Endothelial cell of umbilical vein (primary cell): Measurements from ENCODE around the gene MASTL. TPM values are rescaled to one million over a fixed set of nuclear protein-coding genes. Genes with fewer than 3 reads are reported as not detected.
"Not testable (repeated sequence)": the region's sequence is repeated elsewhere in the genome, so short reads cannot be mapped to it uniquely, and the experiment has no call there.

ENCODE experiments used
- BruUV-seq: library from RNA; stranded (reverse); fragments of 400-500 nt; replicated peaks from 2 replicates; lab custom pipeline; 2021; lab: Mats Ljungman, UMichigan
- CTCF ChIA-PET: fragments of 300-600, 350-600 bp; sonication (Branson Sonifier 250); formaldehyde crosslinking; loops from one replicate; lab custom pipeline; 2021; ENCODE audit warnings: antibody characterized with exemption, inconsistent platforms; lab: Charles Lee
- POLR2A ChIA-PET: fragments of 300-600, 350-600 bp; sonication (Branson Sonifier 250); formaldehyde crosslinking; loops from one replicate; lab custom pipeline; 2021; ENCODE audit warnings: antibody characterized with exemption, inconsistent platforms; lab: Charles Lee
- DNase-seq: peaks from one replicate; pipeline ENCODE4 v3.0.0-alpha.2; 2011; ENCODE audit warnings: low read depth, low spot score
- FAIRE-seq: peaks from 2 replicates; lab custom pipeline; 2011; peaks lifted over from hg19 to GRCh38; lab: Jason Lieb, UNC
- H2AFZ ChIP-seq: 2 replicates; pipeline ENCODE4 v1.6.0; 2012; ENCODE audit warnings: low read depth, low read length, control low read depth, inconsistent platforms
- H3K27ac ChIP-seq: 2 replicates; pipeline ENCODE4 v1.5.1; 2011; ENCODE audit warnings: low read depth, mild to moderate bottlenecking, control low read depth, low read length, moderate library complexity; ENCODE audit not compliant: insufficient read depth
- H3K27me3 ChIP-seq, 2 experiments: 2 replicates each; pipeline versions ENCODE4 v1.6.0 to v1.6.1; 2011; ENCODE audit warnings: low read length in 2 of 2, mixed read lengths in 1 of 2; ENCODE audit not compliant: control insufficient read depth in 2 of 2, insufficient read depth in 2 of 2
- H3K36me3 ChIP-seq, 2 experiments: 2 replicates in 1 of 2; 3 replicates in 1 of 2; pipeline ENCODE4 v1.5.1; 2011; ENCODE audit warnings: low read length in 2 of 2, mild to moderate bottlenecking in 1 of 2, moderate library complexity in 1 of 2; ENCODE audit not compliant: control insufficient read depth in 2 of 2, insufficient read depth in 2 of 2; ENCODE audit errors: extremely low read depth in 1 of 2
- H3K4me1 ChIP-seq: 3 replicates; pipeline ENCODE4 v1.5.1; 2011; ENCODE audit warnings: mild to moderate bottlenecking, low read length; ENCODE audit not compliant: control insufficient read depth, insufficient read depth; ENCODE audit errors: extremely low read depth
- H3K4me2 ChIP-seq: 2 replicates; pipeline ENCODE4 v1.6.1; 2011; ENCODE audit warnings: low read length, control low read depth, mixed read lengths; ENCODE audit not compliant: insufficient read depth
- H3K4me3 ChIP-seq, 3 experiments: fragments of 200-600 bp in 1 of 3; sonication (generic), shearing (Covaris generic) in 1 of 3; replicated peaks in 1 of 3; 2 replicates each; pipeline ENCODE4 v1.5.1; 2011 to 2016; ENCODE audit warnings: control low read depth in 3 of 3, low read length in 3 of 3, mild to moderate bottlenecking in 2 of 3, inconsistent platforms in 1 of 3, low read depth in 1 of 3, moderate library complexity in 1 of 3; ENCODE audit not compliant: insufficient read depth in 1 of 3
- H3K79me2 ChIP-seq: 2 replicates; pipeline ENCODE4 v1.6.0; 2012; ENCODE audit warnings: low read length, inconsistent platforms; ENCODE audit not compliant: control insufficient read depth, insufficient read depth
- H3K9ac ChIP-seq: replicated peaks from 2 replicates; pipeline ENCODE3; 2011; ENCODE audit warnings: low read length, control low read depth; ENCODE audit not compliant: insufficient read depth; ENCODE audit errors: extremely low read depth
- H3K9me1 ChIP-seq: replicated peaks from 3 replicates; pipeline ENCODE4 v1.6.0; 2011; ENCODE audit warnings: mild to moderate bottlenecking, low read length; ENCODE audit not compliant: control insufficient read depth, insufficient read depth; ENCODE audit errors: extremely low read depth
- H3K9me3 ChIP-seq: replicated peaks from 2 replicates; pipeline ENCODE4 v1.5.1; 2012; ENCODE audit warnings: low read length, inconsistent platforms; ENCODE audit not compliant: control insufficient read depth, insufficient read depth
- H4K20me1 ChIP-seq: replicated peaks from 2 replicates; pipeline ENCODE3; 2011; ENCODE audit warnings: mild to moderate bottlenecking, low read length; ENCODE audit not compliant: control insufficient read depth, insufficient read depth; ENCODE audit errors: extremely low read depth
- EZH2 ChIP-seq: IDR thresholded peaks from 2 replicates; pipeline ENCODE4 v1.6.1; 2012; ENCODE audit warnings: borderline replicate concordance, low read depth, mild to moderate bottlenecking, moderate library complexity, low read length, inconsistent platforms; ENCODE audit not compliant: severe bottlenecking
- FOS ChIP-seq: IDR thresholded peaks from 2 replicates; pipeline ENCODE4 v1.6.1; 2011; ENCODE audit warnings: mild to moderate bottlenecking, low read length, moderate library complexity, borderline replicate concordance; ENCODE audit not compliant: insufficient read depth
- JUN ChIP-seq: IDR thresholded peaks from 2 replicates; pipeline ENCODE4 v1.6.1; 2011; ENCODE audit warnings: borderline replicate concordance, low read depth; ENCODE audit not compliant: insufficient read length, insufficient read depth
- MYC ChIP-seq: IDR thresholded peaks from one replicate; pipeline ENCODE4 v1.6.1; 2011; ENCODE audit warnings: mild to moderate bottlenecking, low read depth, low read length
- POLR2A ChIP-seq: IDR thresholded peaks from 2 replicates; pipeline ENCODE4 v1.6.1; 2012; ENCODE audit warnings: low read depth, mild to moderate bottlenecking, control low read depth, low read length
- POLR2AphosphoS5 ChIP-seq: IDR thresholded peaks from 2 replicates; pipeline ENCODE4 v1.6.1; 2012; ENCODE audit warnings: low read depth, mild to moderate bottlenecking, control low read depth, low read length, moderate library complexity; ENCODE audit not compliant: insufficient read depth
- dilution Hi-C: fragments of 300-500 bp; cut with MboI; formaldehyde crosslinking; loops from one replicate; pipeline ENCODE4 v1.15.0; 2019; ENCODE audit warnings: low sequenced_read_pairs; ENCODE audit not compliant: extremely low pct_ligation_motif_present
- intact Hi-C: fragments of 100-400 bp; cut with micrococcal nuclease; formaldehyde crosslinking; loops from one replicate; pipeline ENCODE4 v1.10.0; 2022
- polyA plus RNA-seq, 4 experiments: library from polyadenylated mRNA; depleted of rRNA in 3 of 4; stranded (reverse) in 3 of 4; unstranded in 1 of 4; fragments of >200 nt; gene quantifications; 2 replicates each; pipeline versions ENCODE4 v1.2.1 to v1.2.3, GENCODE V29; 2011 to 2012; ENCODE audit warnings: missing spikeins in 1 of 4
- total RNA-seq: library from RNA; stranded (reverse); gene quantifications from 2 replicates; pipeline ENCODE4 v1.2.3, GENCODE V29; 2021
- TF ChIP-seq, protein P1 (sequence below), 2 donors: IDR thresholded peaks; 1 replicate in 1 of 2; 2 replicates in 1 of 2; pipeline ENCODE4 v1.5.1; 2011; ENCODE audit warnings: low read length in 2 of 2, mild to moderate bottlenecking in 2 of 2, moderate library complexity in 2 of 2, control low read depth in 1 of 2, inconsistent platforms in 1 of 2, low read depth in 1 of 2; ENCODE audit not compliant: insufficient read depth in 1 of 2; ENCODE audit errors: extremely low read depth in 1 of 2
- TF ChIP-seq, protein P2 (sequence below): IDR thresholded peaks from 2 replicates; pipeline ENCODE4 v1.6.1; 2011; ENCODE audit not compliant: insufficient read depth, insufficient read length

The MASTL gene
- total and polyA plus RNA-seq, 2 donors (not counting 3 experiments of a cell fraction or from before 2014, with no cell fraction given) = 5.4 to 17.8 TPM

DNA sequence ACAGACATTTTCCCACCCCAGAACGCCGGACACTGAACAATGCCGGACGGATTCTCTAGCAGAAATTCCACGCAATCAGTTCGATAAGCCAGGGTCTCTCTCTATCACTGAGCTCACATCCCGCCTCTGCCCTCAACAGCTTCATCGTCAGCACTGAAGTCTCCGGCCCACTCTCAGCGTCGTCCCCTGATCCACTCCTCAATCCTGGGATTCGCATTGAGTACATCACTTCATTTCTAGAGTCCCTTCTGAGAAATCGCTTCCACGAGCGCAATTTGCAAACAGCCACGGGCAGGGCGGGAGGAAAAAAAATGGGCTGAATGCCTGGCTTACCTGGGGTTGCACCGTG is 1.3 kb upstream of the MASTL start:
- dilution Hi-C loops (no loop called here), intact Hi-C loops (loop anchor here (1.0 kb wide), 1 partner anchor 54 kb away; the partner anchor contains the start of gene ANKRD26)
- no peaks in the 10 kb centered on the region for H3K36me3 ChIP-seq
- H3K9me1 ChIP-seq = no peaks in the 10 kb centered on the region
- BruUV-seq = TSS peak; percentile 43
- H3K79me2 ChIP-seq = peaks cover 78% of the 10 kb centered on the region
- CTCF ChIA-PET = interaction anchor here (0.9 to 2.0 kb wide), 6 partner anchors 32 to 89 kb away, joined by 3 to 9 read pairs (median 4); no protein-coding TSS in a partner anchor
- TF ChIP-seq, protein P1, sequence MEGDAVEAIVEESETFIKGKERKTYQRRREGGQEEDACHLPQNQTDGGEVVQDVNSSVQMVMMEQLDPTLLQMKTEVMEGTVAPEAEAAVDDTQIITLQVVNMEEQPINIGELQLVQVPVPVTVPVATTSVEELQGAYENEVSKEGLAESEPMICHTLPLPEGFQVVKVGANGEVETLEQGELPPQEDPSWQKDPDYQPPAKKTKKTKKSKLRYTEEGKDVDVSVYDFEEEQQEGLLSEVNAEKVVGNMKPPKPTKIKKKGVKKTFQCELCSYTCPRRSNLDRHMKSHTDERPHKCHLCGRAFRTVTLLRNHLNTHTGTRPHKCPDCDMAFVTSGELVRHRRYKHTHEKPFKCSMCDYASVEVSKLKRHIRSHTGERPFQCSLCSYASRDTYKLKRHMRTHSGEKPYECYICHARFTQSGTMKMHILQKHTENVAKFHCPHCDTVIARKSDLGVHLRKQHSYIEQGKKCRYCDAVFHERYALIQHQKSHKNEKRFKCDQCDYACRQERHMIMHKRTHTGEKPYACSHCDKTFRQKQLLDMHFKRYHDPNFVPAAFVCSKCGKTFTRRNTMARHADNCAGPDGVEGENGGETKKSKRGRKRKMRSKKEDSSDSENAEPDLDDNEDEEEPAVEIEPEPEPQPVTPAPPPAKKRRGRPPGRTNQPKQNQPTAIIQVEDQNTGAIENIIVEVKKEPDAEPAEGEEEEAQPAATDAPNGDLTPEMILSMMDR (IDR thresholded peaks at IDR 0.05; ENCODE audit: extremely low read depth in 1 of 2, insufficient read depth in 1 of 2, low read depth in 1 of 2, low read length in 2 of 2) = no peak
- TF ChIP-seq JUN = no peak
- TF ChIP-seq FOS = no peak
- TF ChIP-seq POLR2A = no peak
- TF ChIP-seq MYC = no peak
- TF ChIP-seq, protein P2, sequence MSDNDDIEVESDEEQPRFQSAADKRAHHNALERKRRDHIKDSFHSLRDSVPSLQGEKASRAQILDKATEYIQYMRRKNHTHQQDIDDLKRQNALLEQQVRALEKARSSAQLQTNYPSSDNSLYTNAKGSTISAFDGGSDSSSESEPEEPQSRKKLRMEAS = no peak
- no peak for TF ChIP-seq EZH2
- no peak for TF ChIP-seq POLR2AphosphoS5
- H2AFZ ChIP-seq = peak overlapping the region; percentile 61
- H3K9me3 ChIP-seq = no peaks in the 10 kb centered on the region
- peak overlapping the region; percentile 98 for H3K9ac ChIP-seq
- H3K4me1 ChIP-seq = peaks cover 13% of the 10 kb centered on the region
- no peaks in the 10 kb centered on the region for H3K27me3 ChIP-seq
- POLR2A ChIA-PET = interaction anchor here (0.5 to 1.4 kb wide), 5 partner anchors 18 to 1754 kb away, joined by 4 to 6 read pairs (median 5); no protein-coding TSS in a partner anchor
- peaks cover 2% of the 10 kb centered on the region for H4K20me1 ChIP-seq
- DNase-seq (no peak), FAIRE-seq (no peak)
- peak overlapping the region; percentile 92 for H3K27ac ChIP-seq
- peak overlapping the region; percentile 66 to 84 (median 74) for H3K4me3 ChIP-seq
- H3K4me2 ChIP-seq = peak overlapping the region; percentile 87

DNA sequence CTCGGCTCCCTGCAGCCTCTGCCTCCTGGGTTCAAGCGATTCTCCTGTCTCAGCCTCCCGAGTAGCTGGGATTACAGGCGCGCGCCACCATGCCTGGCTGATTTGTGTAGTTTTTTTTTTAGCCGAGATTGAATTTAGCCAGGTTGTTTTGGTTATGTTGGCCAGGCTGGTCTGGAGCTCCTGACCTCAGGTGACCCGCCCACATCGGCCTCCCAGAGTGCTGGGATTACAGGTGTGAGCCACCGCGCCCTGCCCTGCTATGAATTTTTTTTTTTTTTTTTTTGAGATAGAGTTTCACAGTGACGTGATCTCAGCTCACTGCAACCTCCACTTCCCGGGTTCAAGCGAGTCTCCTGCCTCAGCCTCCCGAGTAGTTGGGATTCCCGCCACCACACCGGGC is 1.4 kb downstream of the MASTL start:
- H3K9me1 ChIP-seq, H3K36me3 ChIP-seq, H4K20me1 ChIP-seq, H3K9me3 ChIP-seq, DNase-seq, H2AFZ ChIP-seq, dilution Hi-C loops, H3K27me3 ChIP-seq, BruUV-seq, FAIRE-seq: not testable (repeated sequence)
- POLR2A ChIA-PET = interaction anchor here (0.7 kb wide), 1 partner anchor 13 kb away, joined by 4 read pairs; no protein-coding TSS in a partner anchor
- CTCF ChIA-PET = interaction anchor here (1.9 kb wide), 1 partner anchor 67 kb away, joined by 9 read pairs; no protein-coding TSS in a partner anchor
- Histone ChIP-seq H3K9ac (peak overlapping the region; percentile 94), H3K79me2 (peaks cover 52% of the 10 kb centered on the region), H3K4me1 (peaks cover 13% of the 10 kb centered on the region), H3K4me2 (peak overlapping the region; percentile 81), H3K4me3 (peak overlapping the region; percentile 74 to 95 (median 75)), H3K27ac (peak overlapping the region; percentile 92)
- intact Hi-C loops = loop anchor here (5.0 kb wide), 1 partner anchor 206 kb away; no protein-coding TSS in a partner anchor
